ENCODE results near the gene TES.
A peak's percentile ranks its signal among the peaks of the same experiment; 100 is the strongest.

GRCh38 chr7:116180302-116180701 lies 30.0 kb upstream of the TES start:
- TF ChIP-seq CTCF (IDR thresholded peaks at IDR 0.05; ENCODE audit: low read depth, low read length, missing input control) (peak; percentile 74), RAD21 (IDR thresholded peaks at IDR 0.05) (peak; percentile 85 to 87)

All from liver (tissue), 3 donors.